GM18526 (cell line): ENCODE data around the gene CD300LG.

Experiments
- POLR2A ChIP-seq: IDR thresholded peaks from 3 replicates; pipeline ENCODE4 v1.6.1; 2011; ENCODE audit not compliant: insufficient read length; ENCODE audit errors: extremely low read depth

CD300LG gene

GRCh38 chr17:43881758-43882505 is 35.0 kb downstream of the CD300LG start:
- no peak for TF ChIP-seq POLR2A

- TF ChIP-seq POLR2A = no peak
Observed at GRCh38 chr17:43882761-43883415, 35.9 kb downstream of the CD300LG start.

- no peak for TF ChIP-seq POLR2A
Observed at GRCh38 chr17:43888548-43888947, 41.6 kb downstream of the CD300LG start.

GRCh38 chr17:43890240-43890639 is 43.3 kb downstream of the CD300LG start:
- TF ChIP-seq POLR2A = no peak

GRCh38 chr17:43891851-43892646 is 45.1 kb downstream of the CD300LG start:
- TF ChIP-seq POLR2A = no peak

GRCh38 chr17:43892647-43892952 is 45.6 kb downstream of the CD300LG start:
- TF ChIP-seq POLR2A = no peak

- TF ChIP-seq POLR2A = no peak
Observed at GRCh38 chr17:43897831-43898230, 50.9 kb downstream of the CD300LG start.

- no peak for TF ChIP-seq POLR2A
Observed at GRCh38 chr17:43898446-43898845, 51.5 kb downstream of the CD300LG start.

- no peak for TF ChIP-seq POLR2A
Observed at GRCh38 chr17:43900183-43900857, 53.3 kb downstream of the CD300LG start.

GRCh38 chr17:43900858-43901754 is 54.1 kb downstream of the CD300LG start:
- no peak for TF ChIP-seq POLR2A

GRCh38 chr17:43901861-43902589 is 55.0 kb downstream of the CD300LG start:
- TF ChIP-seq POLR2A = no peak

GRCh38 chr17:43905400-43905984 is 58.5 kb downstream of the CD300LG start:
- no peak for TF ChIP-seq POLR2A
